ENCODE results near the gene FBXO2. TPM values are rescaled to one million over a fixed set of nuclear protein-coding genes. Genes with fewer than 3 reads are reported as not detected.

The FBXO2 gene
- total RNA-seq, 2 donors from 2014 or later, result 13.2 to 16.3 TPM

- H3K27ac Mint-ChIP-seq, result no peak overlapping the region
- no peak for ATAC-seq
- H3K27me3 Mint-ChIP-seq, result no peaks in the 10 kb centered on the region
- H3K36me3 Mint-ChIP-seq, result no peaks in the 10 kb centered on the region
- H3K4me1 Mint-ChIP-seq (ENCODE audit: low read depth in 2 of 2), result peaks cover 0 to 23% of the 10 kb centered on the region in 2 donors
- no peaks in the 10 kb centered on the region for H3K9me3 Mint-ChIP-seq
- DNase-seq (ENCODE audit: low spot score), result no peak
- no peak overlapping the region for H3K4me3 Mint-ChIP-seq
Observed at GRCh38 chr1:11674488-11674887, 20.3 kb upstream of the FBXO2 start.

GRCh38 chr1:11673089-11673769, 19.0 kb upstream of the FBXO2 start:
- peak overlapping the region in 1 of 2 donors; percentile 23 for H3K27ac Mint-ChIP-seq
- no peaks in the 10 kb centered on the region for H3K27me3 Mint-ChIP-seq
- no peak overlapping the region for H3K4me3 Mint-ChIP-seq
- ATAC-seq (no peak), DNase-seq (ENCODE audit: low spot score) (no peak)
- peaks cover 6 to 23% of the 10 kb centered on the region in 2 donors for H3K4me1 Mint-ChIP-seq (ENCODE audit: low read depth in 2 of 2)
- H3K36me3 Mint-ChIP-seq, result peaks cover 5% of the 10 kb centered on the region
- H3K9me3 Mint-ChIP-seq, result no peaks in the 10 kb centered on the region

- H3K27ac Mint-ChIP-seq, result no peak overlapping the region
- peaks cover 5% of the 10 kb centered on the region for H3K36me3 Mint-ChIP-seq
- no peak for DNase-seq (ENCODE audit: low spot score)
- no peak overlapping the region for H3K4me3 Mint-ChIP-seq
- no peaks in the 10 kb centered on the region for H3K9me3 Mint-ChIP-seq
- no peak for ATAC-seq
- H3K27me3 Mint-ChIP-seq, result no peaks in the 10 kb centered on the region
- peaks cover 11 to 24% of the 10 kb centered on the region in 2 donors for H3K4me1 Mint-ChIP-seq (ENCODE audit: low read depth in 2 of 2)
Observed at GRCh38 chr1:11671544-11672286, 17.5 kb upstream of the FBXO2 start.

GRCh38 chr1:11671205-11671543, 16.9 kb upstream of the FBXO2 start:
- peaks cover 5% of the 10 kb centered on the region for H3K36me3 Mint-ChIP-seq
- H3K27ac Mint-ChIP-seq, result no peak overlapping the region
- no peak overlapping the region for H3K4me3 Mint-ChIP-seq
- H3K27me3 Mint-ChIP-seq, result no peaks in the 10 kb centered on the region
- DNase-seq (ENCODE audit: low spot score), result no peak
- ATAC-seq, result no peak
- H3K4me1 Mint-ChIP-seq (ENCODE audit: low read depth in 2 of 2), result peaks cover 11 to 24% of the 10 kb centered on the region in 2 donors
- no peaks in the 10 kb centered on the region for H3K9me3 Mint-ChIP-seq

- Mint-ChIP-seq H3K36me3 (peaks cover 5% of the 10 kb centered on the region), H3K27me3 (no peaks in the 10 kb centered on the region), H3K4me1 (ENCODE audit: low read depth in 2 of 2) (peaks cover 15 to 21% of the 10 kb centered on the region in 2 donors), H3K4me3 (no peak overlapping the region), H3K9me3 (no peaks in the 10 kb centered on the region), H3K27ac (no peak overlapping the region)
- no peak for DNase-seq (ENCODE audit: low spot score)
- no peak for ATAC-seq
Observed at GRCh38 chr1:11670747-11671146, 16.5 kb upstream of the FBXO2 start.

GRCh38 chr1:11668516-11668915, 14.3 kb upstream of the FBXO2 start:
- peaks cover 16% of the 10 kb centered on the region in 2 donors for H3K4me1 Mint-ChIP-seq (ENCODE audit: low read depth in 2 of 2)

GRCh38 chr1:11664336-11665065, 10.3 kb upstream of the FBXO2 start:
- DNase-seq (ENCODE audit: low spot score), result peak; percentile 95
- Mint-ChIP-seq H3K4me3 (peak overlapping the region; percentile 79), H3K27ac (peak overlapping the region; percentile 81 to 90), H3K27me3 (no peaks in the 10 kb centered on the region), H3K36me3 (peaks cover 5% of the 10 kb centered on the region), H3K9me3 (no peaks in the 10 kb centered on the region), H3K4me1 (ENCODE audit: low read depth in 2 of 2) (peaks cover 20% of the 10 kb centered on the region in 2 donors)
- ATAC-seq, result peak; percentile 90 to 91

More at GRCh38 chr1:11668516-11668915, 14.3 kb upstream of the FBXO2 start:
- ATAC-seq (no peak), DNase-seq (ENCODE audit: low spot score) (no peak)
- H3K4me3 Mint-ChIP-seq, result peak overlapping the region; percentile 58
- peaks cover 5% of the 10 kb centered on the region for H3K36me3 Mint-ChIP-seq
- H3K27ac Mint-ChIP-seq, result peak overlapping the region; percentile 67 to 89
- no peaks in the 10 kb centered on the region for H3K27me3 Mint-ChIP-seq
- no peaks in the 10 kb centered on the region for H3K9me3 Mint-ChIP-seq

- no peaks in the 10 kb centered on the region for H3K9me3 Mint-ChIP-seq
- ATAC-seq, result no peak
- H3K4me1 Mint-ChIP-seq (ENCODE audit: low read depth in 2 of 2), result peaks cover 9 to 10% of the 10 kb centered on the region in 2 donors
- peak overlapping the region in 1 of 2 donors; percentile 72 for H3K27ac Mint-ChIP-seq
- H3K27me3 Mint-ChIP-seq, result no peaks in the 10 kb centered on the region
- H3K4me3 Mint-ChIP-seq, result no peak overlapping the region
- no peaks in the 10 kb centered on the region for H3K36me3 Mint-ChIP-seq
- DNase-seq (ENCODE audit: low spot score), result no peak
Observed at GRCh38 chr1:11661103-11661502, 6.9 kb upstream of the FBXO2 start.

GRCh38 chr1:11659748-11660147, 5.5 kb upstream of the FBXO2 start:
- H3K9me3 Mint-ChIP-seq, result no peaks in the 10 kb centered on the region
- no peaks in the 10 kb centered on the region for H3K36me3 Mint-ChIP-seq
- no peak for DNase-seq (ENCODE audit: low spot score)
- H3K4me1 Mint-ChIP-seq (ENCODE audit: low read depth in 2 of 2), result peaks cover 4 to 17% of the 10 kb centered on the region in 2 donors
- H3K4me3 Mint-ChIP-seq, result no peak overlapping the region
- H3K27ac Mint-ChIP-seq, result no peak overlapping the region
- no peak for ATAC-seq
- H3K27me3 Mint-ChIP-seq, result no peaks in the 10 kb centered on the region

GRCh38 chr1:11658542-11658941, 4.3 kb upstream of the FBXO2 start:
- Mint-ChIP-seq H3K9me3 (no peaks in the 10 kb centered on the region), H3K4me3 (no peak overlapping the region), H3K27me3 (no peaks in the 10 kb centered on the region), H3K36me3 (no peaks in the 10 kb centered on the region), H3K4me1 (ENCODE audit: low read depth in 2 of 2) (peaks cover 4 to 17% of the 10 kb centered on the region in 2 donors), H3K27ac (no peak overlapping the region)
- ATAC-seq (no peak), DNase-seq (ENCODE audit: low spot score) (no peak)

GRCh38 chr1:11657654-11658053, 3.4 kb upstream of the FBXO2 start:
- Mint-ChIP-seq H3K4me1 (ENCODE audit: low read depth in 2 of 2) (peaks cover 0 to 12% of the 10 kb centered on the region in 2 donors), H3K27ac (peak overlapping the region in 1 of 2 donors; percentile 11), H3K4me3 (no peak overlapping the region), H3K27me3 (no peaks in the 10 kb centered on the region), H3K36me3 (no peaks in the 10 kb centered on the region), H3K9me3 (no peaks in the 10 kb centered on the region)
- DNase-seq (ENCODE audit: low spot score), result no peak
- no peak for ATAC-seq

GRCh38 chr1:11654939-11655808, 945 bp upstream of the FBXO2 start:
- no peaks in the 10 kb centered on the region for H3K9me3 Mint-ChIP-seq
- H3K27ac Mint-ChIP-seq, result no peak overlapping the region
- peaks cover 21% of the 10 kb centered on the region in 2 donors for H3K4me1 Mint-ChIP-seq (ENCODE audit: low read depth in 2 of 2)
- DNase-seq (ENCODE audit: low spot score) (no peak), ATAC-seq (peak in 1 of 2 donors; percentile 21)
- H3K36me3 Mint-ChIP-seq, result no peaks in the 10 kb centered on the region
- H3K4me3 Mint-ChIP-seq, result peak overlapping the region; percentile 71
- H3K27me3 Mint-ChIP-seq, result no peaks in the 10 kb centered on the region

- Mint-ChIP-seq H3K4me3 (peak overlapping the region; percentile 42), H3K4me1 (ENCODE audit: low read depth in 2 of 2) (peaks cover 27% of the 10 kb centered on the region in 2 donors), H3K27me3 (no peaks in the 10 kb centered on the region), H3K36me3 (no peaks in the 10 kb centered on the region), H3K27ac (no peak overlapping the region), H3K9me3 (no peaks in the 10 kb centered on the region)
- no peak for DNase-seq (ENCODE audit: low spot score)
- ATAC-seq, result no peak
Observed at GRCh38 chr1:11653861-11654136, 430 bp downstream of the FBXO2 start.
